K562 (cell line): ENCODE results near the gene ZNF774. TPM values are rescaled to one million over a fixed set of nuclear protein-coding genes. Genes with fewer than 3 reads are reported as not detected.
A peak's percentile ranks its signal among the peaks of the same experiment; 100 is the strongest.

ENCODE experiments used
- ATAC-seq: fragments of 200-7000 bp; cut with Tn5 transposase; 3 replicates; pipeline ENCODE4 v1.9.1; 2020; ENCODE audit warnings: moderate library complexity
- BruUV-seq: library from RNA; stranded (reverse); fragments of 400-500 nt; replicated peaks from 2 replicates; lab custom pipeline; 2021; lab: Mats Ljungman, UMichigan
- CTCF ChIA-PET: fragments of 300-600 bp; formaldehyde crosslinking; extraction: SDS; loops from one replicate; lab custom pipeline; 2021; ENCODE audit warnings: low intra/inter-chr PET ratio; lab: Yijun Ruan, JAX
- POLR2A ChIA-PET: fragments of 300-600, 350-650 bp; sonication (Branson Sonifier 250); formaldehyde crosslinking; extraction: SDS; loops from one replicate; lab custom pipeline; 2021; ENCODE audit warnings: antibody characterized with exemption, inconsistent platforms; lab: Yijun Ruan, JAX
- DNase-seq, 4 experiments: peaks; one replicate each; pipeline versions ENCODE4 v3.0.0 to v3.0.0-alpha.2; 2011 to 2018; ENCODE audit warnings: low spot score in 3 of 4, mixed read lengths in 3 of 4; ENCODE audit errors: extremely low read depth in 1 of 4
- FAIRE-seq: peaks from 2 replicates; lab custom pipeline; 2011; peaks lifted over from hg19 to GRCh38; lab: Jason Lieb, UNC
- H2AFZ ChIP-seq: 2 replicates; pipeline ENCODE4 v1.6.0; 2011; ENCODE audit warnings: low read depth, low read length, control low read depth, inconsistent platforms
- H3K27ac ChIP-seq: fragments of 200-600 bp; 3 replicates; pipeline ENCODE4 v1.8.0; 2011; ENCODE audit warnings: low read depth, mild to moderate bottlenecking, control low read depth, inconsistent platforms, low read length, moderate library complexity, mixed read lengths; ENCODE audit errors: extremely low read depth
- H3K27me3 ChIP-seq, 2 experiments: fragments of 300-600 bp in 1 of 2; 2 replicates in 1 of 2; 3 replicates in 1 of 2; pipeline versions ENCODE4 v1.6.0 to v1.8.0; 2011; ENCODE audit warnings: inconsistent platforms in 2 of 2, low read length in 2 of 2, mild to moderate bottlenecking in 1 of 2, mixed read lengths in 1 of 2, moderate library complexity in 1 of 2; ENCODE audit not compliant: control insufficient read depth in 2 of 2, insufficient read depth in 2 of 2
- H3K36me3 ChIP-seq: fragments of 300-600 bp; 3 replicates; pipeline ENCODE4 v1.8.0; 2011; ENCODE audit warnings: mild to moderate bottlenecking, low read length, inconsistent platforms; ENCODE audit not compliant: control insufficient read depth, insufficient read depth
- H3K4me1 ChIP-seq, 2 experiments: fragments of 200-600 bp in 1 of 2; replicated peaks in 1 of 2; 2 replicates in 1 of 2; 3 replicates in 1 of 2; pipeline versions ENCODE4 v1.5.1 to v1.8.0; 2011; ENCODE audit warnings: inconsistent platforms in 2 of 2, low read length in 2 of 2, mild to moderate bottlenecking in 1 of 2, mixed read lengths in 1 of 2, moderate library complexity in 1 of 2; ENCODE audit not compliant: control insufficient read depth in 2 of 2, insufficient read depth in 2 of 2
- H3K4me2 ChIP-seq: 2 replicates; pipeline ENCODE4 v1.6.1; 2011; ENCODE audit warnings: low read length, control low read depth, inconsistent platforms, mixed read lengths; ENCODE audit not compliant: insufficient read depth
- H3K4me3 ChIP-seq: fragments of 200-600 bp; sonication (generic), shearing (Covaris generic); 2 replicates; pipeline ENCODE4 v1.5.1; 2016; ENCODE audit warnings: control low read depth, inconsistent platforms
- H3K79me2 ChIP-seq: fragments of 200-600 bp; 3 replicates; pipeline ENCODE4 v1.8.0; 2011; ENCODE audit warnings: low read length, inconsistent platforms; ENCODE audit not compliant: control insufficient read depth, insufficient read depth
- H3K9ac ChIP-seq, 2 experiments: 2 replicates each; pipeline versions ENCODE4 v1.6.0 to v1.6.1; 2011; ENCODE audit warnings: low read depth in 2 of 2, low read length in 2 of 2, control low read depth in 1 of 2, inconsistent platforms in 1 of 2, mild to moderate bottlenecking in 1 of 2, mixed read lengths in 1 of 2; ENCODE audit not compliant: insufficient read depth in 1 of 2
- H3K9me1 ChIP-seq: one replicate; pipeline ENCODE4 v1.6.0; 2011; ENCODE audit warnings: inconsistent platforms, mild to moderate bottlenecking, low read length, moderate library complexity; ENCODE audit not compliant: control insufficient read depth, insufficient read depth
- H3K9me3 ChIP-seq: replicated peaks from 2 replicates; pipeline ENCODE4 v1.5.1; 2011; ENCODE audit warnings: low read depth, low read length, inconsistent platforms; ENCODE audit not compliant: control insufficient read depth, insufficient read depth
- H4K20me1 ChIP-seq: replicated peaks from 2 replicates; pipeline ENCODE4 v1.6.1; 2011; ENCODE audit warnings: low read length, inconsistent platforms, mixed read lengths; ENCODE audit not compliant: control insufficient read depth, insufficient read depth
- ARNT ChIP-seq, 2 experiments: fragments of 450-650 bp; IDR thresholded peaks; 2 replicates each; pipeline ENCODE4 v1.6.1; 2016; ENCODE audit warnings: mild to moderate bottlenecking in 1 of 2
- ETS2 ChIP-seq: IDR thresholded peaks from 2 replicates; pipeline ENCODE4 v1.6.1; 2016; ENCODE audit warnings: borderline replicate concordance, missing genetic modification characterization, mild to moderate bottlenecking, moderate library complexity, missing compliant biosample characterization; ENCODE audit not compliant: poor library complexity, severe bottlenecking
- GABPA ChIP-seq: fragments of 200-800 bp; sonication (Bioruptor generic); conservative IDR thresholded peaks from 2 replicates; pipeline ENCODE4 v1.6.1; 2016; ENCODE audit warnings: low read depth, missing genetic modification characterization, missing compliant biosample characterization
- IRF2 ChIP-seq: sonication (generic); formaldehyde crosslinking; IDR thresholded peaks from 2 replicates; pipeline ENCODE4 v1.8.1; 2022; ENCODE audit warnings: mild to moderate bottlenecking, missing genetic modification reagents
- JUN ChIP-seq, 2 experiments: sonication (generic) in 1 of 2; formaldehyde crosslinking in 1 of 2; IDR thresholded peaks; 2 replicates each; pipeline versions ENCODE4 v1.6.1 to v1.8.0; 2012 to 2022; ENCODE audit warnings: borderline replicate concordance in 2 of 2, mild to moderate bottlenecking in 2 of 2, improper control_type of control experiment in 1 of 2, low read depth in 1 of 2, low read length in 1 of 2, missing genetic modification reagents in 1 of 2
- MED1 ChIP-seq: sonication (generic); formaldehyde crosslinking; IDR thresholded peaks from 2 replicates; pipeline ENCODE4 v1.8.1; 2023; ENCODE audit warnings: missing genetic modification reagents, borderline replicate concordance
- TEAD1 ChIP-seq, 2 experiments: fragments of 450-650 bp in 1 of 2; sonication (generic) in 1 of 2; formaldehyde crosslinking; IDR thresholded peaks; 2 replicates each; pipeline versions ENCODE4 v1.4.0 to v1.8.0; 2020 to 2022; ENCODE audit warnings: mild to moderate bottlenecking in 2 of 2, missing genetic modification reagents in 1 of 2
- TRIM28 ChIP-seq: fragments of 450-650 bp; IDR thresholded peaks from 2 replicates; pipeline ENCODE4 v1.6.1; 2017
- ZFPM2 ChIP-seq: fragments of 250-450 bp; sonication (Bioruptor Pico); IDR thresholded peaks from 2 replicates; pipeline ENCODE4 v1.5.1; 2022; ENCODE audit warnings: mild to moderate bottlenecking
- ZNF644 ChIP-seq: fragments of 200-800 bp; sonication (Bioruptor generic); IDR thresholded peaks from 2 replicates; pipeline ENCODE4 v1.6.1; 2016; ENCODE audit warnings: low read depth, missing genetic modification characterization, missing compliant biosample characterization
- ZNF717 ChIP-seq: fragments of 250-450 bp; sonication (Bioruptor Pico); IDR thresholded peaks from 2 replicates; pipeline ENCODE4 v1.5.0; 2021
- ZNF785 ChIP-seq: fragments of 250-450 bp; sonication (Bioruptor Pico); IDR thresholded peaks from 2 replicates; pipeline ENCODE4 v1.4.0; 2020; ENCODE audit warnings: mild to moderate bottlenecking
- WGBS: fragments of 100-300 bp; shearing (Covaris generic); methylation state at CpG from one replicate; pipeline ENCODE4 v1.1.6; 2016; ENCODE audit warnings: low coverage, mixed read lengths; ENCODE audit not compliant: insufficient coverage; ENCODE audit errors: missing lambda C conversion rate; 5-methylcytosine and 5-hydroxymethylcytosine counted together
- in situ Hi-C: fragments of 300-500 bp; cut with MboI; formaldehyde crosslinking; loops from 4 replicates; pipeline ENCODE4 v1.15.0; 2018; ENCODE audit warnings: inconsistent platforms, mixed read lengths
- intact Hi-C: fragments of 100-400 bp; cut with micrococcal nuclease; formaldehyde crosslinking; loops from 2 replicates; pipeline ENCODE4 v1.14.2; 2022
- polyA plus RNA-seq, 8 experiments: library from polyadenylated mRNA; depleted of rRNA in 4 of 8; stranded (reverse) in 5 of 8; unstranded in 3 of 8; fragments of >200 nt; fragmentation: Nextera tagmentation in 2 of 8; fragmentation: Illumina TruSeq in 1 of 8; extraction: Ambion mirVana in 2 of 8; extraction: Trizol in 1 of 8; gene quantifications; 2 replicates each; pipeline versions ENCODE4 v1.2.1 to v1.2.3, GENCODE V29; 2011 to 2014; ENCODE audit warnings: inconsistent platforms in 1 of 8, missing spikeins in 1 of 8
- total RNA-seq, 7 experiments: library from RNA; depleted of rRNA in 6 of 7; stranded (reverse); fragments of >200 nt in 6 of 7; fragmentation: Illumina TruSeq in 2 of 7; extraction: Trizol in 2 of 7; gene quantifications; 2 replicates each; pipeline versions ENCODE4 v1.2.1 to v1.2.3, GENCODE V29; 2011 to 2021; ENCODE audit warnings: low replicate concordance in 1 of 7
- TF ChIP-seq, protein P1 (sequence below): fragments of 250-450 bp; sonication (Bioruptor Pico); IDR thresholded peaks from 2 replicates; pipeline ENCODE4 v1.8.0; 2021; ENCODE audit warnings: moderate library complexity, mild to moderate bottlenecking, inconsistent platforms
- TF ChIP-seq, protein P2 (sequence below): fragments of 250-450 bp; sonication (Bioruptor Pico); IDR thresholded peaks from 2 replicates; pipeline ENCODE4 v1.9.0; 2021; ENCODE audit warnings: mild to moderate bottlenecking
- TF ChIP-seq, protein P3 (sequence below): fragments of 450-650 bp; IDR thresholded peaks from 2 replicates; pipeline ENCODE4 v1.7.0; 2016; ENCODE audit warnings: borderline replicate concordance
- TF ChIP-seq, protein P4 (sequence below): sonication (generic); formaldehyde crosslinking; IDR thresholded peaks from 2 replicates; pipeline ENCODE4 v1.8.0; 2022; ENCODE audit warnings: missing genetic modification reagents, mild to moderate bottlenecking, borderline replicate concordance

The ZNF774 gene
- total and polyA plus RNA-seq, 9 of the 15 experiments (the other 6 are each of a cell fraction or from before 2014, with no cell fraction given): 0.32 to 2.0 (median 1.2) TPM

DNA sequence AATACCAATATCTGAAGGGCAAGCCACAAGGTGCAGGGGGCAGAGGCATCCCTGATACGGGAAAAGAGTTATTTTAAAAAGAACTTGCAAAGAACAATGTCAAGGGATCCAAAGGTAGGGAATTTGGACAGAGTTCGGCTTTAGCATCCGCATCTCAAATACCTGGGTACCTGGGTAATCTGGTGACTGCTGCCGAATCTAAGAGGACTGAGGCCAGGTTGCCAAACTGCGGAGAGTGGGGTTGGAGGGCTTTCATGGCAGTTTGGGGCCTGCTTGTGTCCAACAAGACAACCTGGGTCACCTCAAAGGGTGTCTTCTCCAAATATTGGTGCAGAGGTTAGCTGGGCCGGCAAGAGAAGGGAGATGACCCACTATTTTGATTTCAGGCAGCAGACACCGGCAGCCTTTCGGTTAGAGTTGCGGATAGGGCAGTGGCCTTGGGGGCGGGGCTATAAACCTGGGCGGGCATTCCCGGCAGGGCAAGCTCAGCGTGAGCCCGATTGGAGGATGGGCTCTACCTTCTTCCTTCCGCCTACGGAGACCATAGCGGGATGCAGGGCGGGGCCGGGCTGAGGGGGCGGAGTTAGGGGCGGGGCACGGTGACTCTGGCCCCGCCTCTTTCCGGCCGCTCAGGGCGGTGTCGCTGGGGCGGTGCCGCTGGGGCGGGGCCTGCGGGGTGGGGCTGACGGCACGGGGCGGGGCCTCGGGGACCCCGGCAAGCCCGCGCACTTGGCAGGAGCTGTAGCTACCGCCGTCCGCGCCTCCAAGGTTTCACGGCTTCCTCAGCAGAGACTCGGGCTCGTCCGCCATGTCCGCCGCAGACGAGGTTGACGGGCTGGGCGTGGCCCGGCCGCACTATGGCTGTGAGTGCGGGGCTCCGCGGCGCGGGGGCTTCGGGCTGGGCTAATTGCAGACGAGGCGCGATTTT is 35.7 kb downstream of the ZNF774 start, which contains the start of gene IQGAP1:
Gene IQGAP1 (plus strand): TSS at position 709 of the 928 bp plus-strand sequence. CDS start 100 bp downstream, at position 809.
- H3K27ac ChIP-seq: peak within 1 kb of the TSS; percentile 90
- peak within 1 kb of the TSS; percentile 99 for H2AFZ ChIP-seq
- peak within 1 kb of the TSS; percentile 90 for H3K4me2 ChIP-seq
- peaks cover 33% of the 10 kb centered on the region for H3K79me2 ChIP-seq
- ChIA-PET CTCF (interaction anchor here (0.7 kb wide), 1 partner anchor 21 kb away, joined by 3 read pairs; no protein-coding TSS in a partner anchor), POLR2A (interaction anchor here (0.6 to 2.0 kb wide), 11 partner anchors 9 to 340 kb away, joined by 3 to 7 read pairs (median 5); no protein-coding TSS in a partner anchor)
- no peaks in the 10 kb centered on the region for H4K20me1 ChIP-seq
- peak within 1 kb of the TSS; percentile 90 for H3K4me3 ChIP-seq
- FAIRE-seq (peak; percentile 91), DNase-seq (peak; percentile 97), ATAC-seq (peak; percentile 98)
- H3K27me3 ChIP-seq: no peaks in the 10 kb centered on the region
- peak within 1 kb of the TSS; percentile 82 to 97 for H3K9ac ChIP-seq
- BruUV-seq: TSS peak; percentile 87
- WGBS: 12% methylated on average over 19 of the region's 62 CpGs
- in situ Hi-C loops: no loop called here
- intact Hi-C loops: no loop called here
- H3K4me1 ChIP-seq: peaks cover 5 to 17% of the 10 kb centered on the region in 2 experiments; a peak in 3 of 5 replicates
- peaks cover 20% of the 10 kb centered on the region; the same call in 1 of the 3 replicates for H3K36me3 ChIP-seq
- no peaks in the 10 kb centered on the region for H3K9me3 ChIP-seq
- H3K9me1 ChIP-seq: no peaks in the 10 kb centered on the region
- no peak for TF ChIP-seq ARNT (IDR thresholded peaks at IDR 0.05)
- no peak for TF ChIP-seq ETS2 (tag)
- TF ChIP-seq, protein P1, sequence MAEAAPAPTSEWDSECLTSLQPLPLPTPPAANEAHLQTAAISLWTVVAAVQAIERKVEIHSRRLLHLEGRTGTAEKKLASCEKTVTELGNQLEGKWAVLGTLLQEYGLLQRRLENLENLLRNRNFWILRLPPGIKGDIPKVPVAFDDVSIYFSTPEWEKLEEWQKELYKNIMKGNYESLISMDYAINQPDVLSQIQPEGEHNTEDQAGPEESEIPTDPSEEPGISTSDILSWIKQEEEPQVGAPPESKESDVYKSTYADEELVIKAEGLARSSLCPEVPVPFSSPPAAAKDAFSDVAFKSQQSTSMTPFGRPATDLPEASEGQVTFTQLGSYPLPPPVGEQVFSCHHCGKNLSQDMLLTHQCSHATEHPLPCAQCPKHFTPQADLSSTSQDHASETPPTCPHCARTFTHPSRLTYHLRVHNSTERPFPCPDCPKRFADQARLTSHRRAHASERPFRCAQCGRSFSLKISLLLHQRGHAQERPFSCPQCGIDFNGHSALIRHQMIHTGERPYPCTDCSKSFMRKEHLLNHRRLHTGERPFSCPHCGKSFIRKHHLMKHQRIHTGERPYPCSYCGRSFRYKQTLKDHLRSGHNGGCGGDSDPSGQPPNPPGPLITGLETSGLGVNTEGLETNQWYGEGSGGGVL (CRISPR knock-in tag): no peak
- TF ChIP-seq, protein P2, sequence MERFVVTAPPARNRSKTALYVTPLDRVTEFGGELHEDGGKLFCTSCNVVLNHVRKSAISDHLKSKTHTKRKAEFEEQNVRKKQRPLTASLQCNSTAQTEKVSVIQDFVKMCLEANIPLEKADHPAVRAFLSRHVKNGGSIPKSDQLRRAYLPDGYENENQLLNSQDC (CRISPR knock-in tag): no peak
- TF ChIP-seq TEAD1 (CRISPR knock-in tag; IDR thresholded peaks at IDR 0.05): no peak; a peak in 1 of 4 replicates
- TF ChIP-seq GABPA: peak; percentile 76
- TF ChIP-seq JUN (IDR thresholded peaks at IDR 0.05; ENCODE audit: borderline replicate concordance, low read depth, low read length): no peak
- no peak for TF ChIP-seq JUN (CRISPR knock-in tag; IDR thresholded peaks at IDR 0.05; ENCODE audit: borderline replicate concordance)
- no peak for TF ChIP-seq MED1
- TF ChIP-seq, protein P3, sequence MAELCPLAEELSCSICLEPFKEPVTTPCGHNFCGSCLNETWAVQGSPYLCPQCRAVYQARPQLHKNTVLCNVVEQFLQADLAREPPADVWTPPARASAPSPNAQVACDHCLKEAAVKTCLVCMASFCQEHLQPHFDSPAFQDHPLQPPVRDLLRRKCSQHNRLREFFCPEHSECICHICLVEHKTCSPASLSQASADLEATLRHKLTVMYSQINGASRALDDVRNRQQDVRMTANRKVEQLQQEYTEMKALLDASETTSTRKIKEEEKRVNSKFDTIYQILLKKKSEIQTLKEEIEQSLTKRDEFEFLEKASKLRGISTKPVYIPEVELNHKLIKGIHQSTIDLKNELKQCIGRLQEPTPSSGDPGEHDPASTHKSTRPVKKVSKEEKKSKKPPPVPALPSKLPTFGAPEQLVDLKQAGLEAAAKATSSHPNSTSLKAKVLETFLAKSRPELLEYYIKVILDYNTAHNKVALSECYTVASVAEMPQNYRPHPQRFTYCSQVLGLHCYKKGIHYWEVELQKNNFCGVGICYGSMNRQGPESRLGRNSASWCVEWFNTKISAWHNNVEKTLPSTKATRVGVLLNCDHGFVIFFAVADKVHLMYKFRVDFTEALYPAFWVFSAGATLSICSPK: no peak
- TF ChIP-seq ZNF717 (CRISPR knock-in tag): no peak
- no peak for TF ChIP-seq IRF2 (CRISPR knock-in tag)
- no peak for TF ChIP-seq TRIM28
- TF ChIP-seq ZNF644 (tag): no peak
- no peak for TF ChIP-seq ZFPM2 (CRISPR knock-in tag)
- no peak for TF ChIP-seq ZNF785 (CRISPR knock-in tag)
- TF ChIP-seq, protein P4, sequence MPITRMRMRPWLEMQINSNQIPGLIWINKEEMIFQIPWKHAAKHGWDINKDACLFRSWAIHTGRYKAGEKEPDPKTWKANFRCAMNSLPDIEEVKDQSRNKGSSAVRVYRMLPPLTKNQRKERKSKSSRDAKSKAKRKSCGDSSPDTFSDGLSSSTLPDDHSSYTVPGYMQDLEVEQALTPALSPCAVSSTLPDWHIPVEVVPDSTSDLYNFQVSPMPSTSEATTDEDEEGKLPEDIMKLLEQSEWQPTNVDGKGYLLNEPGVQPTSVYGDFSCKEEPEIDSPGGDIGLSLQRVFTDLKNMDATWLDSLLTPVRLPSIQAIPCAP (CRISPR knock-in tag): no peak
